C4-2B (cell line): ENCODE data around the gene CDK17.

Experiments
- CTCF ChIP-seq: fragments of 450-650 bp; conservative IDR thresholded peaks from 2 replicates; pipeline ENCODE4 v1.5.1; 2017; ENCODE audit warnings: mild to moderate bottlenecking
- ZFX ChIP-seq: fragments of 450-650 bp; IDR thresholded peaks from 2 replicates; pipeline ENCODE4 v1.6.1; 2017

GRCh38 chr12:96386794-96387193 is 13.4 kb downstream of the CDK17 start:
- TF ChIP-seq CTCF (no peak), ZFX (no peak)
